HG02938 (cell line): ENCODE measurements around the gene PXMP4.

Source experiments
- ATAC-seq: cut with Tn5 transposase; IDR thresholded peaks from one replicate; pipeline ENCODE4 v1.9.1; 2021; ENCODE audit warnings: mild to moderate bottlenecking, moderate library complexity; ENCODE audit not compliant: unreplicated experiment

Gene PXMP4

GRCh38 chr20:33685328-33686099 is 34.6 kb downstream of the PXMP4 start:
- peak; percentile 37 for ATAC-seq

GRCh38 chr20:33684533-33685327 is 35.4 kb downstream of the PXMP4 start:
- no peak for ATAC-seq

GRCh38 chr20:33681728-33682353 is 38.3 kb downstream of the PXMP4 start:
- ATAC-seq, result no peak

GRCh38 chr20:33681288-33681687 is 38.8 kb downstream of the PXMP4 start:
- ATAC-seq, result no peak

GRCh38 chr20:33680686-33681085 is 39.4 kb downstream of the PXMP4 start:
- no peak for ATAC-seq

GRCh38 chr20:33679758-33680485 is 40.2 kb downstream of the PXMP4 start:
- ATAC-seq, result peak; percentile 52

- no peak for ATAC-seq
Measured at GRCh38 chr20:33677991-33678702, 42.0 kb downstream of the PXMP4 start.

GRCh38 chr20:33676652-33677645 is 43.2 kb downstream of the PXMP4 start:
- no peak for ATAC-seq

- no peak for ATAC-seq
Measured at GRCh38 chr20:33676121-33676520, 44.0 kb downstream of the PXMP4 start.

GRCh38 chr20:33675136-33675959 is 44.8 kb downstream of the PXMP4 start:
- no peak for ATAC-seq

- ATAC-seq, result no peak
Measured at GRCh38 chr20:33674294-33675135, 45.6 kb downstream of the PXMP4 start, which contains the start of gene NECAB3. Gene NECAB3 (minus strand): TSS chr20:33674428. CDS start chr20:33674352, 76 bp downstream.

GRCh38 chr20:33673410-33674293 is 46.5 kb downstream of the PXMP4 start:
- ATAC-seq, result no peak

- ATAC-seq, result no peak
Measured at GRCh38 chr20:33673114-33673409, 47.0 kb downstream of the PXMP4 start.

GRCh38 chr20:33672426-33673113 is 47.5 kb downstream of the PXMP4 start:
- no peak for ATAC-seq

- no peak for ATAC-seq
Measured at GRCh38 chr20:33671573-33672288, 48.4 kb downstream of the PXMP4 start.
